ENCODE results near the gene DRICH1.
"Not testable (repeated sequence)": the region's sequence is repeated elsewhere in the genome, so short reads cannot be mapped to it uniquely, and the experiment has no call there.

Gene DRICH1

DNA sequence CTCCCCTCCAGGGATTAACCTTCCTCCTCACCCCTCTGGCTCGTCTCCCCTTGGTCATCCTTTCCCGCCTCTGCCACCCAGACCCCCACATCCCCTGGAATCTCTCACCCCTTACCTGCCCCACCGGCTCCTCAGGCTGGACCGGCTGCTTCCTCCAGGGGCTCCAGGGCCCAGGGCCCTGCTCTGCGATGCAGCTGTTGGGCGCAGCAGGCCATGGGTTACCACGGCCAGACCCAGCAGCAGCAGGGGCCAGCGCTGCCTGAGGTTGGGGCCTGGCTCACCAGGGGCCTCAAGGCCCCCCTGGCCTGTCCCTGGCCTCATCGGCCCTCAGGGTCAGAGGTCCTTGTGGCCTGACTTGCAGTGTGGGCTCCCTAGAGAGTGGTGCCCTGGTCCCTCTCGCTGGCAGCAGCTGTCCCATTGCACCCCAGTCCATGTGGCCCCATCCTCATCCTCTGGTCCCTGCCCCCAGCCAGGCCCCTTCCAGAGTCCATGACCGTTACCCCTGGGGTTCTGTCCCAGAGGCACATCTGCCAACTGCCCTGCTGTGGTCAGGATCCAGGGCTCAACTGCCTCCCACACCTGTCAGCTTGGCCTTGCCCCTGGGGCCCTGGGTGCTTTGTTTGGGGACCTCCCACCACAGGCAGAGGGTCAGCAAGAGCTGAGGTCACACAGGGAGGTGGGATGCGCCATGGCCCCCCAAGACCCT, 52.1 kb downstream of the DRICH1 start, which contains the start of gene IGLL1:
TSS of gene IGLL1 (minus strand) at position 421 of the 706 bp plus-strand sequence. CDS start at position 321, 100 bp downstream.
- no peaks in the 10 kb centered on the region for H3K9me3 ChIP-seq (ENCODE audit: control insufficient read depth, low read length)
- H3K27me3 ChIP-seq (replicated peaks; ENCODE audit: control insufficient read depth, insufficient read depth, low read length, poor library complexity, severe bottlenecking), result peaks cover 12% of the 10 kb centered on the region
- H3K4me3 ChIP-seq (ENCODE audit: insufficient read depth, low read depth, low read length, poor library complexity, severe bottlenecking), result no peak within 1 kb of the TSS
- DNase-seq, result no peak
- no peaks in the 10 kb centered on the region for H3K4me1 ChIP-seq (ENCODE audit: control insufficient read depth, insufficient read depth, low read length, poor library complexity, severe bottlenecking)
- H3K27ac ChIP-seq (ENCODE audit: insufficient read depth, low read length, poor library complexity, severe bottlenecking), result no peak within 1 kb of the TSS
- H3K36me3 ChIP-seq (ENCODE audit: control insufficient read depth, insufficient read depth, low read length), result no peaks in the 10 kb centered on the region

DNA sequence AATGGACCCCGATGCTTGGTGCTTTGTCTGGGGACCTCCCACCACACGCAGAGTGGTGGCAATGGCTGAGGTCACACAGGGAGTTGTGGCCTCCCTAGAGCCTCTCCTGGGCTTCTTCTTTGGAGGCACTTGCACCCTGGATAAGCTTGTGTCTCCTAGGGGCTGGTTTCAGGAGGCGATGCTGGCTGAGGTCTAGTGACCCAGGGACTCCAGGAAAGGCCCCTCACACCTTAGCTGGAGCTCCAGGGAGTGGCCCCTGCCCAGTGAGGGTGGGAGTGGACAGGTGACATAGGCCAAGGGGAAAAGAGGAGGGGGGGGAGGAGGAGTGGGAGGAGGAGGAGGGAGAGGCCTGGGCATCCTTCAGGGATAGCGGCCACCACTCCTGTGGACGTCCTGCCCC, 52.8 kb downstream of the DRICH1 start:
- Histone ChIP-seq H3K27ac (ENCODE audit: insufficient read depth, low read length, poor library complexity, severe bottlenecking) (no peak overlapping the region), H3K4me3 (ENCODE audit: insufficient read depth, low read depth, low read length, poor library complexity, severe bottlenecking) (no peak overlapping the region), H3K9me3 (ENCODE audit: control insufficient read depth, low read length) (no peaks in the 10 kb centered on the region), H3K27me3 (replicated peaks; ENCODE audit: control insufficient read depth, insufficient read depth, low read length, poor library complexity, severe bottlenecking) (peaks cover 12% of the 10 kb centered on the region), H3K4me1 (ENCODE audit: control insufficient read depth, insufficient read depth, low read length, poor library complexity, severe bottlenecking) (no peaks in the 10 kb centered on the region), H3K36me3 (ENCODE audit: control insufficient read depth, insufficient read depth, low read length) (no peaks in the 10 kb centered on the region)
- no peak for DNase-seq

DNA sequence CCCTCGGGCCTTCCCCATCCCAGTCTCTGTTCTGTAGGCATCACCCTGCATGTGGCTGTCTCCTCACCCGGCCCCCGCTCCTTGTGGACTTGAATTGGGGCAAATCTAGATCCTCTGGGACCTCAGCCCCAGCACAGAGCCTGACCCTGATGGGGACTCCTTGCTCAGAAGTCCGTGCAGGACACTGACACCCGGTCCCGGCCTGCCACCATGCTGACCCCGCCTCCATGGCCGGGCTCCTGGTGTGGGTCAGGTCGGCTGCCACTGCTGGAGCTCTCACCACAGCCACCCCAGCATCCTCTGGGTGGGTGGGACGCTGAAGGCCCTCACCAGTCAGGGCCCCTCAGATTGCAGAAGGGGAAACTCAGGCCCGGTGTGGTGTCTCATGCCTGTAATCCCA, 53.8 kb downstream of the DRICH1 start:
- no peak overlapping the region for H3K4me3 ChIP-seq (ENCODE audit: insufficient read depth, low read depth, low read length, poor library complexity, severe bottlenecking)
- H3K27me3 ChIP-seq (replicated peaks; ENCODE audit: control insufficient read depth, insufficient read depth, low read length, poor library complexity, severe bottlenecking), result peaks cover 12% of the 10 kb centered on the region
- no peaks in the 10 kb centered on the region for H3K9me3 ChIP-seq (ENCODE audit: control insufficient read depth, low read length)
- no peaks in the 10 kb centered on the region for H3K4me1 ChIP-seq (ENCODE audit: control insufficient read depth, insufficient read depth, low read length, poor library complexity, severe bottlenecking)
- no peak overlapping the region for H3K27ac ChIP-seq (ENCODE audit: insufficient read depth, low read length, poor library complexity, severe bottlenecking)
- no peak for DNase-seq
- no peaks in the 10 kb centered on the region for H3K36me3 ChIP-seq (ENCODE audit: control insufficient read depth, insufficient read depth, low read length)

DNA sequence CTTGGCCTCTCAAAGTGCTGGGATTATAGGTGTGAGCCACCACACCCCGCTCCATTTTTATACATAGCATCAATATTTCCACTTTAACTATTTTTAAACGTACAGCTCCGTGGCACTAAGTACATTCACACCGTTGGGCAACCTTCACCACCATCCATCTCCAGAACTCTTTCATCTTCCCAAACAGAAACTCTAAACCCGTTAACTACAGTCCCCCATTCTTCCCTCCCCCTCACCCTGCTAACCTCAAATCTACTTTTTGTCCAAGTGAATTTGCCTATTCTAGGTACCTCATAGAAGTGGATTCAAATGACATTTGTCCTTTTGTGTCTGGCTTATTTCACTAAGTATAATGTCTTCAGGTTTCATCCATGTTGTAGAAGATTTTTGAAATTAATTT, 55.4 kb downstream of the DRICH1 start:
- Histone ChIP-seq H3K4me3 (ENCODE audit: insufficient read depth, low read depth, low read length, poor library complexity, severe bottlenecking) (no peak overlapping the region), H3K27me3 (replicated peaks; ENCODE audit: control insufficient read depth, insufficient read depth, low read length, poor library complexity, severe bottlenecking) (peaks cover 12% of the 10 kb centered on the region), H3K27ac (ENCODE audit: insufficient read depth, low read length, poor library complexity, severe bottlenecking) (no peak overlapping the region), H3K4me1 (ENCODE audit: control insufficient read depth, insufficient read depth, low read length, poor library complexity, severe bottlenecking) (no peaks in the 10 kb centered on the region), H3K9me3 (ENCODE audit: control insufficient read depth, low read length) (no peaks in the 10 kb centered on the region), H3K36me3 (ENCODE audit: control insufficient read depth, insufficient read depth, low read length) (no peaks in the 10 kb centered on the region)
- DNase-seq, result no peak

DNA sequence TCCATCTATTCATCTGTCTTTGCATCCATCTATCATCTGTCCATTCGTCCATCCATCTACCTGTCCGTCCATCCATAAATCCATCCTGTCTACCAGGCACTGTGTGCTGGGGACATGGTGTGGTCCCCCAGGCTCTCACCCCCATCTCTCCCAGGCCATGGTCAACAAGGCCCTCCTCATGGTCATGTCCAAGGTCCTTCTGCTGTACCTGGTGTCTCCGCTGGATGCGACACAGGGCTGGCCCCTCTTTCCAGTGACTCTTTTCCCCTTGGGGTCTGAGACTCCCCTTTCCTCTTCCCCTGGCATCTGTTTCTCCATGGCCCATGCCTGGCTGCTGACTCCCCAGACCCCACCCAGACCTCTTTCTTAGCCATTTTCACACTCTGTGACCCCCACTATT, 56.5 kb downstream of the DRICH1 start:
- Histone ChIP-seq H3K4me3 (ENCODE audit: insufficient read depth, low read depth, low read length, poor library complexity, severe bottlenecking) (no peak overlapping the region), H3K27ac (ENCODE audit: insufficient read depth, low read length, poor library complexity, severe bottlenecking) (no peak overlapping the region), H3K27me3 (replicated peaks; ENCODE audit: control insufficient read depth, insufficient read depth, low read length, poor library complexity, severe bottlenecking) (peaks cover 11% of the 10 kb centered on the region), H3K36me3 (ENCODE audit: control insufficient read depth, insufficient read depth, low read length) (no peaks in the 10 kb centered on the region), H3K9me3 (ENCODE audit: control insufficient read depth, low read length) (no peaks in the 10 kb centered on the region), H3K4me1 (ENCODE audit: control insufficient read depth, insufficient read depth, low read length, poor library complexity, severe bottlenecking) (no peaks in the 10 kb centered on the region)
- DNase-seq, result no peak

DNA sequence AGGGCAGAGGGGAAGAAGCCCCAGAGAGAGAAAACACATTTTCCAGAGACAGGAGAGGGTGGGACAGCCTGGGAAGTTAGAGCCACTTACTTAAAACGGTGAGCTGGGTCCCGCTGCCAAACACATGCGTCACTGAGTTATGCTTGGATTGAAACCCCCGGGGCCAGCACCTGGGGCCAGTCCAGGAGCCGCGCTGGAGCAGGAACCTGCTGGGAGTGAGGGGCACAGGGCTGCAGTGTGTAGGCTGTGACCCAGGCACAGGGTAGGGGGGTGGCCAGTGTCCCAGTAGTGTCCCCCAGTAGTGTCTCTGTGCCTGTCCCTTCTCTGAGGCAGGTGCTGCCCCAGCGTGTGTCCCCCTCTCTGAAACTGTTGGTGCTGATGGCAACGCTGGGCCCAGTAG, 57.2 kb downstream of the DRICH1 start:
- Histone ChIP-seq H3K4me3 (ENCODE audit: insufficient read depth, low read depth, low read length, poor library complexity, severe bottlenecking) (no peak overlapping the region), H3K9me3 (ENCODE audit: control insufficient read depth, low read length) (no peaks in the 10 kb centered on the region), H3K27me3 (replicated peaks; ENCODE audit: control insufficient read depth, insufficient read depth, low read length, poor library complexity, severe bottlenecking) (peaks cover 5% of the 10 kb centered on the region), H3K36me3 (ENCODE audit: control insufficient read depth, insufficient read depth, low read length) (no peaks in the 10 kb centered on the region), H3K4me1 (ENCODE audit: control insufficient read depth, insufficient read depth, low read length, poor library complexity, severe bottlenecking) (no peaks in the 10 kb centered on the region), H3K27ac (ENCODE audit: insufficient read depth, low read length, poor library complexity, severe bottlenecking) (no peak overlapping the region)
- no peak for DNase-seq

DNA sequence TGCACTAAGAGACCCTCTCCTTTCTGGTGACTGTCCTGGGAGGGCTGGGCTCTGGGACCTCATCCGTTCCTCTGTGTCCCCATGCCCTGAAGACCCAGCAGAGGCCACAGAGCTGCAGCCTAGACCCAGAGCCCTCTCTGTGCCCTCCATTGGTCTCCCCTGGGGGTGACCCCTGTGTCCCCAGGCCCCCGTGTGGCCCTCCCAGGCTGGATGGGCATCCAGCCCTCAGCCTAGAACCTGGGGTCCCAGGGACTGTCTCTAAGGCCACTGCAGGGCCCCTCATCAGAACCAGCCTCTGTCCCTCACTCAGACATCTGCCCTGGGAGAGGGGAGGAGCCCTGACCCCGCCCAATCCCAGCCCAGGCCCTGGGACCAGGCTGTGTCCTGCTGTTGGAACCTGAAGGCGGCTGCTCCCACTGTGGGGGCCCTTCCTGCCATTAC, 57.7 kb downstream of the DRICH1 start:
- H3K27ac ChIP-seq (ENCODE audit: insufficient read depth, low read length, poor library complexity, severe bottlenecking), result no peak overlapping the region
- H3K4me1 ChIP-seq (ENCODE audit: control insufficient read depth, insufficient read depth, low read length, poor library complexity, severe bottlenecking), result no peaks in the 10 kb centered on the region
- DNase-seq, result no peak
- H3K36me3 ChIP-seq (ENCODE audit: control insufficient read depth, insufficient read depth, low read length), result no peaks in the 10 kb centered on the region
- no peak overlapping the region for H3K4me3 ChIP-seq (ENCODE audit: insufficient read depth, low read depth, low read length, poor library complexity, severe bottlenecking)
- peaks cover 4% of the 10 kb centered on the region for H3K27me3 ChIP-seq (replicated peaks; ENCODE audit: control insufficient read depth, insufficient read depth, low read length, poor library complexity, severe bottlenecking)
- no peaks in the 10 kb centered on the region for H3K9me3 ChIP-seq (ENCODE audit: control insufficient read depth, low read length)

DNA sequence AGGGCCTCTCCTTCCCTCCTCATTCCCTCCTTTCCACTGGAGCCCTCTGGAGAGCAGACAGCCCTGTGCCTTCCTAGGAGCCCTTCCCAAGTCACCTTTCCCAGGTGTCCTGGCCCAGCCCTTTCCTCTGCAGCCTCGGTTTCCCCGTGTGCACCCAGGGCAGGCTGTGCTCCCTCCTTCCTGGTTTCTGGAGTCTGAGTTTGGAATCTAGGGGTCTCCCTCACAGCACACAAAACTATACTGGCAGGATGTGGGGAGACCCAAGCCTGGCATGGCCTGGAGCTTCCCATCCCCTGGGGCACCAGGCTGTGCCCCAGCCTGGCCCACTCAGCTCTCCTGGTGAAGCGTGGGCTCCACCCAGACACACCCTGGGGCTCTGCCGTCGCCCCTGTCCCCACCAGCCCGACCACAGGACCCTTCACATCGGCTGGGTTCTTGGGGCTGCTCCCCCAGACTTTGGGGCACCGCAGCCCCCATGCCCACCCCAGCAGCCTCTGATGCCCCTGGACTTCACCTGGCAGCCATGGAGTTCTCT, 58.4 kb downstream of the DRICH1 start:
- not testable (repeated sequence) for H3K9me3 ChIP-seq (ENCODE audit: control insufficient read depth, low read length); H3K4me3 ChIP-seq (ENCODE audit: insufficient read depth, low read depth, low read length, poor library complexity, severe bottlenecking); H3K36me3 ChIP-seq (ENCODE audit: control insufficient read depth, insufficient read depth, low read length); H3K27ac ChIP-seq (ENCODE audit: insufficient read depth, low read length, poor library complexity, severe bottlenecking); H3K27me3 ChIP-seq (replicated peaks; ENCODE audit: control insufficient read depth, insufficient read depth, low read length, poor library complexity, severe bottlenecking); H3K4me1 ChIP-seq (ENCODE audit: control insufficient read depth, insufficient read depth, low read length, poor library complexity, severe bottlenecking); DNase-seq

DNA sequence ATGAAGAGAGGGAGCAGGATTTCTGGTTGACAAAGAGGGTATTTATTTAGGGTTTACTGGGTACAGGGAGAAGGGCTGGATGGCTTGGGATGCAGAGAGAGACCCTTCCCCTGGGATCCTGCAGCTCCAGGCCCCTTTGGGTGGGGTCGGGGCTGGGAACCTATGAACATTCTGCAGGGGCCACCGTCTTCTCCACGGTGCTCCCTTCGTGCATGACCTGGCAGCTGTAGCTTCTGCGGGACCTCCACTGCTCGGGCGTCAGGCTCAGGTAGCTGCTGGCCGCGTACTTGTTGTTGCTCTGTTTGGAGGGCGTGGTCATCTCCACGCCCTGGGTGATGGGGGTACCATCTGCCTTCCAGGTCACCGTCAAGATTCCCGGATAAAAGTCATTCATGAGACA, 59.0 kb downstream of the DRICH1 start:
- H3K9me3 ChIP-seq (ENCODE audit: control insufficient read depth, low read length); H3K27me3 ChIP-seq (replicated peaks; ENCODE audit: control insufficient read depth, insufficient read depth, low read length, poor library complexity, severe bottlenecking); H3K27ac ChIP-seq (ENCODE audit: insufficient read depth, low read length, poor library complexity, severe bottlenecking); H3K4me1 ChIP-seq (ENCODE audit: control insufficient read depth, insufficient read depth, low read length, poor library complexity, severe bottlenecking); H3K36me3 ChIP-seq (ENCODE audit: control insufficient read depth, insufficient read depth, low read length); DNase-seq; H3K4me3 ChIP-seq (ENCODE audit: insufficient read depth, low read depth, low read length, poor library complexity, severe bottlenecking): not testable (repeated sequence)

DNA sequence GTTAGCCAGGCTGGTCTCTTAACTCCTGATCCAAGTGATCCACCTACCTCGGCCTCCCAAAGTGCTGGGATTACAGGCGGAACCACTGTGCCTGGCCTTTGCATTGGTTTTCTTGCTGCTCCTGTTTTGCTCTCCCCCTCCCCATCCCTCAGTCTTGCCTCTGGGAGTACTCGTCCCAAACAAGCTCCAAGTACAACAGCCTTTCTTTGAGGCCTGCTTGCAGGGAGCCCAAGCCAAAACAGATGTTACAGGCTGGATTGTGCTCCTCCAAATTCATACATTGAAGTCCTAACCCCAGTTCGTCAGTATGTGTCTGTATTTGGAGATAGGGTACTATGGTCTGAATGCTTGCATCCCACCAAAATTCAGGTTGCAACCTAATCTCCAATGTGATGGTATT, 60.6 kb downstream of the DRICH1 start:
- Histone ChIP-seq H3K27ac (ENCODE audit: insufficient read depth, low read length, poor library complexity, severe bottlenecking) (no peak overlapping the region), H3K4me1 (ENCODE audit: control insufficient read depth, insufficient read depth, low read length, poor library complexity, severe bottlenecking) (no peaks in the 10 kb centered on the region), H3K27me3 (replicated peaks; ENCODE audit: control insufficient read depth, insufficient read depth, low read length, poor library complexity, severe bottlenecking) (peaks cover 12% of the 10 kb centered on the region), H3K36me3 (ENCODE audit: control insufficient read depth, insufficient read depth, low read length) (no peaks in the 10 kb centered on the region), H3K9me3 (ENCODE audit: control insufficient read depth, low read length) (no peaks in the 10 kb centered on the region), H3K4me3 (ENCODE audit: insufficient read depth, low read depth, low read length, poor library complexity, severe bottlenecking) (no peak overlapping the region)
- no peak for DNase-seq
